GF-D8 (cell line): Measurements from ENCODE around the gene CR1.
A peak's percentile ranks its signal among the peaks of the same experiment; 100 is the strongest.
"Not testable (repeated sequence)": the region's sequence is repeated elsewhere in the genome, so short reads cannot be mapped to it uniquely, and the experiment has no call there.

ENCODE experiments used
- DNase-seq: peaks from one replicate; lab custom pipeline; 2025; lab: John Stamatoyannopoulos, UW

CR1 gene

GRCh38 chr1:207495801-207496792, at the start of gene CR1:
TSS of gene CR1 (plus strand) at chr1:207496157. CDS start at chr1:207496268, 111 bp downstream.
- DNase-seq = no peak

- DNase-seq = no peak
Observed at GRCh38 chr1:207453710-207454045, 42.3 kb upstream of the CR1 start.

DNA sequence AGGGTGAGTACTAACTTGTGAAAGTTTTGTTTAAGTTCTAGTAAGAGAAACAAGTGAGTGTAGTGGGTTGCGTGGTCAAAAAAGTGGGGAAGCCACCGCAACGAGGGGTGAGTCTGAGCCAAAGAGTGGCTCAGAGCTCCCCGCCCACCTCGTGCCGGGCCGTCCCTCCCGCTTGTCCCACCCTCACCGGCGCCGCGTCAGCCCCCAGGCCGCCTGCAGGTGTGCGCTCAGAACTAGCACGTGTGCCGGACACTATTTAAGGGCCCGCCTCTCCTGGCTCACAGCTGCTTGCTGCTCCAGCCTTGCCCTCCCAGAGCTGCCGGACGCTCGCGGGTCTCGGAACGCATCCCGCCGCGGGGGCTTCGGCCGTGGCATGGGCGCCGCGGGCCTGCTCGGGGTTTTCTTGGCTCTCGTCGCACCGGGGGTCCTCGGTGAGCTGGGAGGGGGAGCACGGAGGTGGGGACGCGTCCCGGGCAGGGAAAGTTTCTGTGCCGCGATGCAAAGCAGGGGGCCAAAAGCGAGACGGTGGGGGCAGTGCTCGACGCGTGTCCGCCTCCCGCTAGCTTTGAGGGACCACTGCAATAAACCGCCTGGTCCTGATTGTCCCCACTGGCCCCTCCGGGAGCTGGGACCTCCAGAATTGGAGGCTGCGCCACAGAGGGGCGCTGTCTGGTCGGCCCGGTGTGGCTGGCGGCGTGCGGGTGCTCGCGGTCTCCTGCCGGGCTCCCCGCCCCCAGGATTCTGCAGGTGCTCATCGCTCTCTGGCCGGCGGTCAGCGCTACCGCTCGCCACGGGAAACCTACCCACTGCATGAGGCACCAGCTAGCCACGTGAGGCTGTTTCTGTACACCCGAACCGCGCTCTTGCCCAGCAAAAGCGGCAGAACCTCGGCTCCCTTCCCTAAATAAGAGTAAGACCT, 41.7 kb upstream of the CR1 start, which contains the start of gene CR2:
CR2 (plus strand) TSS at position 283 of the 919 bp plus-strand sequence; CDS start at position 374, 91 bp downstream.
- no peak for DNase-seq

- no peak for DNase-seq
Observed at GRCh38 chr1:207455183-207455754, 40.7 kb upstream of the CR1 start.

GRCh38 chr1:207458414-207458813, 37.5 kb upstream of the CR1 start:
- no peak for DNase-seq

DNA sequence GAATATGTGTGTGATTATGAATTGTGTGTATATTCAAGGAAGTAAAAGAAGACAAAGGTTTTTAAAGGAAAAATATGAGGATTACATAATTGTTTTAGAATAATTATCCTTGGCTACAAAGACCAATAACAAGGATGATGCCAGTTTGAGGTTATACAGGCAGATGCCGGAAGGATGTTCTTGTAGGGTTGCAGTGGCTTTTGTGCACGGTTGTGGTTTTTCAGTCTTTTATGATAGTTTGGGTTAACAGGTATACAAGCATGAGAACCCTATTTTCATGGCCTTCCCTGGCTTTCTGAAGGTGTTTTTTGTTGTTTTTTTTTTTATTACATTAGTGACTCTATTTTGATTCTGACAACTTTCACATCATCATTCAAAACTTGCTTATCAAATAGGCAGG, 36.9 kb upstream of the CR1 start:
- no peak for DNase-seq

- no peak for DNase-seq
Observed at GRCh38 chr1:207461649-207462048, 34.3 kb upstream of the CR1 start.

- DNase-seq = no peak
Observed at GRCh38 chr1:207462535-207462934, 33.4 kb upstream of the CR1 start.

- no peak for DNase-seq
Observed at GRCh38 chr1:207463021-207463420, 32.9 kb upstream of the CR1 start.

- no peak for DNase-seq
Observed at GRCh38 chr1:207463571-207463970, 32.4 kb upstream of the CR1 start.

DNA sequence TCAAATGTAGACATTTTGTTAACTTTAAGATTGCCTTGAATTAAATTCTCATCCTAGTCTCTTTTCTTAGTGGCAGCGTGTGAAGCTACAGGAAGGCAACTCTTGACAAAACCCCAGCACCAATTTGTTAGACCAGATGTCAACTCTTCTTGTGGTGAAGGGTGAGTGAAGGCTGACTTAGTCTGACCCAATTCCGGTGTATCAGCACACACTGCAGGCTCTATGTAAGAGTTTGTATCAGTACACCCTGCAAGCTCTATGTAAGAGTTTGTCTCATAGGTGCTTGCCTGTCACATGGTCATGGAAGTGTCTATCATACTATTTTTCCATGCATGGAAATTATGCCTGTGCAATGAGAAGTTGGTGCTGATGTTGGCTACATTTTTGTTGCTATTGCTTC, 25.0 kb upstream of the CR1 start:
- DNase-seq = no peak

- DNase-seq = no peak
Observed at GRCh38 chr1:207474210-207474609, 21.7 kb upstream of the CR1 start.

- no peak for DNase-seq
Observed at GRCh38 chr1:207486198-207486597, 9.8 kb upstream of the CR1 start.

DNA sequence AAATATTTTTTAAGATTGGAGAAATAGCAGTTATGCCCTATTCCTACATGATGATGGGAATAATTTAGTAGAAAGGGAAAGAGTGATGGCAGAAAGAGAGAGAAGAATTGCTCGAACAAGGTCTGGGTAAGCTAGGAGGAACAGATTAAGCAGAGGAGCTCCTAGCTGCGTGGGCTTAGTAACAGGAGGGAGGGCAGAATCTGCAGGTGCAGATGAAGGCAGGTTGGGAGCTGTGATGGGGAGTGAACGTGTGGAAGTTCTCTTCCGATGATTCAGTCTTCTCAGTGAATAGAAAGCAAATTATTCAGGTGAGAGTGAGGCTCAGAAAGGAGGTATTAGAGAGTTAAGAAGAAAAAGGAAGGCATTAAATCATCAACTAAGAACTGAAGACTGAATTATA, 8.3 kb upstream of the CR1 start:
- DNase-seq = no peak

- no peak for DNase-seq
Observed at GRCh38 chr1:207493212-207493611, 2.7 kb upstream of the CR1 start.

- no peak for DNase-seq
Observed at GRCh38 chr1:207494171-207494570, 1.8 kb upstream of the CR1 start.

- DNase-seq = not testable (repeated sequence)
Observed at GRCh38 chr1:207495281-207495680, 676 bp upstream of the CR1 start.

DNA sequence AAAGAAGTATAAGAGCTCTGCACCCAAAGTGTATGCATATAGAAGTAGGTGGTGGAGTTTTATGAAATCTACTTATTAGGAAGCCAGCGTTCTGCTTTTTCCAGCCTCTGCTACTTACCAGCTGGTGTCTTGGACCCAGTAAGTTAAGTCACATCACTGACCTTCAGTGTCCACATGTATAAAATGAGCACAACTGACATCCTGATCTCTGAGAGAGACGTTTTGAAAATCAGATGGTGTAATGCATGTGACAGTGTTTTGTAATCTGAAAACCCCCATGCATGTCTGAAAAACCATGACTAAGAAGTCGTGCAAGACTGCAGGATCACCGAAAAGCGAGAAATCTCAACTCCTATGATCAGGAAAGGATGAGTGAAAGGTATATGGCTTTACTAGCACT, 2.0 kb downstream of the CR1 start:
- DNase-seq = no peak

GRCh38 chr1:207499573-207499972, 3.6 kb downstream of the CR1 start:
- peak; percentile 11 for DNase-seq

GRCh38 chr1:207500306-207500705, 4.3 kb downstream of the CR1 start:
- DNase-seq = no peak

DNA sequence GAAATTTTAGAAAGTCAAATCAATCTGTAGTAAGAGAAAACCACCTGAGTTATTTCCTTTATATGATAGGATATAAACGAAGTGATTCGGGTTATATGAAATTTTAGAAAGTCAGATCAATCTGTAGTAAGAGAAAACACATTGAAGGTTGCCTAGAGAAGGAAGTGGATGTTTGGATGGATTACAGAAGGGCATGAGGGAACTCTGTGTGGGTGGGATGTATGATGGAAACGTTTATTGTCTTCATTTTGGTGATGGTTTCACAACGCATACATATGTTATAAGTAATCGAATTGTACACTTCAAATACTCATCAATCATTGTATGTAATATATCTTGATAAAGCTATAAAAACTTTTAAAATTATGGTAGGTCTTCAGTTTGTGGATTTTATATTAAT, 5.1 kb downstream of the CR1 start:
- no peak for DNase-seq

DNA sequence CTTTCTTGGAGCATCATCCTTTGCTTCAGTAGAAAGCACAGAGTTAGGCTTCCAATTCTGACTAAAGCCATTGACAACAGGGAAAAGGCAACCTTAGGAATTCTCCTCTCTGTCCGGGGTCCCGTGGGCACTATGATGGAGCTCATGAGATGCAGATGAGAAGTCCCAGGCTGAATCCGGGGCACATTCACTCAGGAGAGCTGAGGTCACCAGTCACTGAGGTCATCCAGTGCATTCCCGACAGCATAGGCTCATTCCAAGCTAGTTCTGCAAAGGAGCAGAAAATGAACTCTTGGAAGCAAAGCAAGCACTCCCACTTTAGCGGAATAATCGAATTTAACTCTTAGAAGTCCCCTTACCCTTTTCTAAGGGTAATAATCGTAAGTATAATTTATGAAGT, 6.8 kb downstream of the CR1 start:
- no peak for DNase-seq
